ENCODE data around the gene ZSWIM4. TPM values are rescaled to one million over a fixed set of nuclear protein-coding genes. Genes with fewer than 3 reads are reported as not detected.

ZSWIM4 gene
- polyA plus RNA-seq, 2 of the 4 experiments (the other 2 are of a cell fraction): 1.6 to 3.4 TPM

DNA sequence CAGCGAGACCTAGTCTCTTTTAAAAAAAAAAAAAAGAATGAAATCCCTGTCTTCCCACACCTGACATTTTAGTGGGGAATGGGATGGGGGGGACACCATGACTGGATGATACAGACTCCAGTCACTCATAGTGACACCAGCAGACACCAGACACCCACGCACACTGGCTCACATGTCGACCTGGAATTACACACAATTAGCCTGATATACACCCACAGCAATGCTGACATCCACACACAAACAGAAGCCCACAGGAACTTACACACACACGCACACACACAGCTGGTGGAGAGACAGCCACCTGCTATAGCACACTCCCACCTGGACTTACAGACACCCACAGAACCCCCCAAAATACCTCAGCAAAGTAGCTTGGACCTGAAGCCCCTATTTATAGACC lies 73.4 kb downstream of the ZSWIM4 start:
- H3K4me2 ChIP-seq: no peak overlapping the region
- POLR2A ChIA-PET: no interaction called here
- TF ChIP-seq KDM1A (IDR thresholded peaks at IDR 0.05; ENCODE audit: low read depth) (no peak), RNF2 (IDR thresholded peaks at IDR 0.05; ENCODE audit: borderline replicate concordance, low read depth) (no peak), CBX2 (IDR thresholded peaks at IDR 0.05; ENCODE audit: borderline replicate concordance, low read depth) (no peak), JUN (IDR thresholded peaks at IDR 0.05) (no peak), CEBPB (IDR thresholded peaks at IDR 0.05) (no peak), EHF (CRISPR knock-in tag; IDR thresholded peaks at IDR 0.05) (no peak), EP300 (IDR thresholded peaks at IDR 0.05) (no peak), HEYL (CRISPR knock-in tag; IDR thresholded peaks at IDR 0.05) (no peak), CBX8 (IDR thresholded peaks at IDR 0.05) (no peak), HOXB5 (CRISPR knock-in tag; IDR thresholded peaks at IDR 0.05) (no peak), BHLHE40 (IDR thresholded peaks at IDR 0.05; ENCODE audit: low read depth, low read length) (no peak), POLR2A (IDR thresholded peaks at IDR 0.05; ENCODE audit: low read length) (no peak)
- TF ChIP-seq, protein P1, sequence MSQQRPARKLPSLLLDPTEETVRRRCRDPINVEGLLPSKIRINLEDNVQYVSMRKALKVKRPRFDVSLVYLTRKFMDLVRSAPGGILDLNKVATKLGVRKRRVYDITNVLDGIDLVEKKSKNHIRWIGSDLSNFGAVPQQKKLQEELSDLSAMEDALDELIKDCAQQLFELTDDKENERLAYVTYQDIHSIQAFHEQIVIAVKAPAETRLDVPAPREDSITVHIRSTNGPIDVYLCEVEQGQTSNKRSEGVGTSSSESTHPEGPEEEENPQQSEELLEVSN (IDR thresholded peaks at IDR 0.05; ENCODE audit: borderline replicate concordance, low read depth): no peak
- TF ChIP-seq, protein P2, sequence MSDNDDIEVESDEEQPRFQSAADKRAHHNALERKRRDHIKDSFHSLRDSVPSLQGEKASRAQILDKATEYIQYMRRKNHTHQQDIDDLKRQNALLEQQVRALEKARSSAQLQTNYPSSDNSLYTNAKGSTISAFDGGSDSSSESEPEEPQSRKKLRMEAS (IDR thresholded peaks at IDR 0.05): no peak
- ATAC-seq: no peak
- no peaks in the 10 kb centered on the region for H3K9me3 ChIP-seq
- 90% methylated on average over 4 of the region's 4 CpGs for WGBS (ENCODE audit: missing lambda C conversion rate)
- H3K4me3 ChIP-seq: no peak overlapping the region
- CTCF ChIA-PET: interaction anchor here (0.8 to 2.4 kb wide), 5 partner anchors 12 to 203 kb away, joined by 3 to 6 read pairs (median 4); partner anchors contain the start of gene C19orf53
- peaks cover 31% of the 10 kb centered on the region for H3K4me1 ChIP-seq
- no peak overlapping the region for H3K27ac ChIP-seq
- no peak for FAIRE-seq
- DNase-seq (ENCODE audit: low read depth in 1 of 2, low spot score in 1 of 2): no peak

DNA sequence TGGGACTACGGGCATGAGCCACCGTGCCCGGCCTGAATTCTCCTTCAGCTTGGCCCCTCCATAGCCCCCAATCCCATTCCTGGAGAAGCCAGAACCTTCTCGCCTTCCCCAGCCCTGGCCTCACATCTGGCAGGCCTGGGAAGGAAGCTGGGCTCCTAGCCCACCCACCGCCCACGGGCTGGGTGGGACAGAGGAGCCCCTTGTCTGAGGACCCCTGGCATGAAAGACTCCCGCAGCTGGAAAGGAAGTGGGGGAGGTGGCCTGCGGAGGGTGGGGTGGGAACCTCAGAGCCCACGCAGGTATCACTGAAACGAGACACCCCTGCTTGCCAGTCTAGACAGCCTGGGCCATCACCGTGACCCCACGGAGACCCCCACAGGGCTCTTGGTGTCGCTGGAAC lies 74.0 kb downstream of the ZSWIM4 start:
- Histone ChIP-seq H3K4me1 (peaks cover 28% of the 10 kb centered on the region), H3K27ac (no peak overlapping the region), H3K9me3 (no peaks in the 10 kb centered on the region), H3K4me2 (no peak overlapping the region), H3K4me3 (no peak overlapping the region)
- DNase-seq (ENCODE audit: low read depth in 1 of 2, low spot score in 1 of 2): no peak
- ATAC-seq: no peak
- TF ChIP-seq POLR2A (IDR thresholded peaks at IDR 0.05; ENCODE audit: low read length) (no peak), MAZ (IDR thresholded peaks at IDR 0.05; ENCODE audit: borderline replicate concordance, low read depth, low read length) (no peak), RNF2 (IDR thresholded peaks at IDR 0.05; ENCODE audit: borderline replicate concordance, low read depth) (no peak)
- TF ChIP-seq, protein P3, sequence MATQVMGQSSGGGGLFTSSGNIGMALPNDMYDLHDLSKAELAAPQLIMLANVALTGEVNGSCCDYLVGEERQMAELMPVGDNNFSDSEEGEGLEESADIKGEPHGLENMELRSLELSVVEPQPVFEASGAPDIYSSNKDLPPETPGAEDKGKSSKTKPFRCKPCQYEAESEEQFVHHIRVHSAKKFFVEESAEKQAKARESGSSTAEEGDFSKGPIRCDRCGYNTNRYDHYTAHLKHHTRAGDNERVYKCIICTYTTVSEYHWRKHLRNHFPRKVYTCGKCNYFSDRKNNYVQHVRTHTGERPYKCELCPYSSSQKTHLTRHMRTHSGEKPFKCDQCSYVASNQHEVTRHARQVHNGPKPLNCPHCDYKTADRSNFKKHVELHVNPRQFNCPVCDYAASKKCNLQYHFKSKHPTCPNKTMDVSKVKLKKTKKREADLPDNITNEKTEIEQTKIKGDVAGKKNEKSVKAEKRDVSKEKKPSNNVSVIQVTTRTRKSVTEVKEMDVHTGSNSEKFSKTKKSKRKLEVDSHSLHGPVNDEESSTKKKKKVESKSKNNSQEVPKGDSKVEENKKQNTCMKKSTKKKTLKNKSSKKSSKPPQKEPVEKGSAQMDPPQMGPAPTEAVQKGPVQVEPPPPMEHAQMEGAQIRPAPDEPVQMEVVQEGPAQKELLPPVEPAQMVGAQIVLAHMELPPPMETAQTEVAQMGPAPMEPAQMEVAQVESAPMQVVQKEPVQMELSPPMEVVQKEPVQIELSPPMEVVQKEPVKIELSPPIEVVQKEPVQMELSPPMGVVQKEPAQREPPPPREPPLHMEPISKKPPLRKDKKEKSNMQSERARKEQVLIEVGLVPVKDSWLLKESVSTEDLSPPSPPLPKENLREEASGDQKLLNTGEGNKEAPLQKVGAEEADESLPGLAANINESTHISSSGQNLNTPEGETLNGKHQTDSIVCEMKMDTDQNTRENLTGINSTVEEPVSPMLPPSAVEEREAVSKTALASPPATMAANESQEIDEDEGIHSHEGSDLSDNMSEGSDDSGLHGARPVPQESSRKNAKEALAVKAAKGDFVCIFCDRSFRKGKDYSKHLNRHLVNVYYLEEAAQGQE (IDR thresholded peaks at IDR 0.05): no peak
- TF ChIP-seq, protein P2 (IDR thresholded peaks at IDR 0.05): no peak
- no peak for FAIRE-seq
- POLR2A ChIA-PET: no interaction called here
- WGBS (ENCODE audit: missing lambda C conversion rate): 91% methylated on average over 6 of the region's 13 CpGs
- CTCF ChIA-PET: interaction anchor here (0.6 to 2.4 kb wide), 7 partner anchors 12 to 250 kb away, joined by 3 to 6 read pairs (median 4); partner anchors contain the start of gene C19orf53

DNA sequence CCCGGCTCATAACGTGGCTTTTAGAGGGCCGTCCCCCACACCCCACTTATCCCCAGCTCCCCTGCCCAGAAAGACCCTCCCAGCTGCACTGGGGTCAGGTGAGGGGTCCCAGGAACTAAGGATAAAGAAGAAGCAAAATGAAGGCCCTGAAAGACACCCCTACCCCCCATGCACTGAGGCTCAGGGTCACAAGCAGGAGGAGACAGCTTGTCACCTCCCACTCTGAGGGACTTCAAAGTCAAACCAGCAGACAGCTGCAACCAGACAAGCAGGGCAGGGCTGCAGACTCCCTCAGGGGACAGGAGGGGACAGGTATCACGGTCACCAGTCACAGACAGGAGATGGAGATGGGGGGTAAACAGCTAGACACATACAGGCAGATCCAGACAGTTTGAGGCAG lies 75.6 kb downstream of the ZSWIM4 start:
- H3K4me1 ChIP-seq: peaks cover 22% of the 10 kb centered on the region
- H3K4me2 ChIP-seq: no peak overlapping the region
- FAIRE-seq (no peak), DNase-seq (ENCODE audit: low read depth in 1 of 2, low spot score in 1 of 2) (no peak), ATAC-seq (no peak)
- TF ChIP-seq GATA3 (IDR thresholded peaks at IDR 0.05; ENCODE audit: borderline replicate concordance) (no peak), ZFP36 (IDR thresholded peaks at IDR 0.05; ENCODE audit: borderline replicate concordance, partially characterized antibody) (no peak), ZNF302 (CRISPR knock-in tag; IDR thresholded peaks at IDR 0.05) (no peak), EP300 (IDR thresholded peaks at IDR 0.05) (no peak)
- TF ChIP-seq, protein P4, sequence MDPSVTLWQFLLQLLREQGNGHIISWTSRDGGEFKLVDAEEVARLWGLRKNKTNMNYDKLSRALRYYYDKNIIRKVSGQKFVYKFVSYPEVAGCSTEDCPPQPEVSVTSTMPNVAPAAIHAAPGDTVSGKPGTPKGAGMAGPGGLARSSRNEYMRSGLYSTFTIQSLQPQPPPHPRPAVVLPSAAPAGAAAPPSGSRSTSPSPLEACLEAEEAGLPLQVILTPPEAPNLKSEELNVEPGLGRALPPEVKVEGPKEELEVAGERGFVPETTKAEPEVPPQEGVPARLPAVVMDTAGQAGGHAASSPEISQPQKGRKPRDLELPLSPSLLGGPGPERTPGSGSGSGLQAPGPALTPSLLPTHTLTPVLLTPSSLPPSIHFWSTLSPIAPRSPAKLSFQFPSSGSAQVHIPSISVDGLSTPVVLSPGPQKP (IDR thresholded peaks at IDR 0.05; ENCODE audit: low read depth, low read length): no peak
- TF ChIP-seq, protein P5, sequence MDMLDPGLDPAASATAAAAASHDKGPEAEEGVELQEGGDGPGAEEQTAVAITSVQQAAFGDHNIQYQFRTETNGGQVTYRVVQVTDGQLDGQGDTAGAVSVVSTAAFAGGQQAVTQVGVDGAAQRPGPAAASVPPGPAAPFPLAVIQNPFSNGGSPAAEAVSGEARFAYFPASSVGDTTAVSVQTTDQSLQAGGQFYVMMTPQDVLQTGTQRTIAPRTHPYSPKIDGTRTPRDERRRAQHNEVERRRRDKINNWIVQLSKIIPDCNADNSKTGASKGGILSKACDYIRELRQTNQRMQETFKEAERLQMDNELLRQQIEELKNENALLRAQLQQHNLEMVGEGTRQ (IDR thresholded peaks at IDR 0.05): no peak
- POLR2A ChIA-PET: interaction anchor here (0.6 kb wide), 1 partner anchor 81 kb away, joined by 4 read pairs; the partner anchor contains the start of gene DCAF15
- 87% methylated on average over 4 of the region's 4 CpGs for WGBS (ENCODE audit: missing lambda C conversion rate)
- H3K4me3 ChIP-seq: no peak overlapping the region
- H3K27ac ChIP-seq: no peak overlapping the region
- CTCF ChIA-PET: interaction anchor here (1.1 to 3.5 kb wide), 8 partner anchors 8 to 200 kb away, joined by 3 to 22 read pairs (median 5); partner anchors contain the start of genes MISP3 and ZSWIM4
- no peaks in the 10 kb centered on the region for H3K9me3 ChIP-seq

Data from A549 (cell line).